Myocyte (in vitro differentiated cells): ENCODE results near the gene ZNF552. TPM values are rescaled to one million over a fixed set of nuclear protein-coding genes. Genes with fewer than 3 reads are reported as not detected.
"Not testable (repeated sequence)": the region's sequence is repeated elsewhere in the genome, so short reads cannot be mapped to it uniquely, and the experiment has no call there.

Experiments used
- DNase-seq: peaks from one replicate; pipeline ENCODE4 v3.0.0-alpha.2; 2012; ENCODE audit warnings: low read depth
- polyA plus RNA-seq: library from polyadenylated mRNA; unstranded; fragments of >200 nt; gene quantifications from one replicate; pipeline ENCODE4 v1.2.1, GENCODE V29; 2012; ENCODE audit warnings: missing spikeins
- total RNA-seq: library from RNA; depleted of rRNA; stranded (reverse); fragments of >200 nt; gene quantifications from 2 replicates; pipeline ENCODE4 v1.2.3, GENCODE V29; 2014

Gene ZNF552
- total RNA-seq, result 2.0 and 2.5 TPM in 2 replicates
- polyA plus RNA-seq, result 2.9 TPM

DNA sequence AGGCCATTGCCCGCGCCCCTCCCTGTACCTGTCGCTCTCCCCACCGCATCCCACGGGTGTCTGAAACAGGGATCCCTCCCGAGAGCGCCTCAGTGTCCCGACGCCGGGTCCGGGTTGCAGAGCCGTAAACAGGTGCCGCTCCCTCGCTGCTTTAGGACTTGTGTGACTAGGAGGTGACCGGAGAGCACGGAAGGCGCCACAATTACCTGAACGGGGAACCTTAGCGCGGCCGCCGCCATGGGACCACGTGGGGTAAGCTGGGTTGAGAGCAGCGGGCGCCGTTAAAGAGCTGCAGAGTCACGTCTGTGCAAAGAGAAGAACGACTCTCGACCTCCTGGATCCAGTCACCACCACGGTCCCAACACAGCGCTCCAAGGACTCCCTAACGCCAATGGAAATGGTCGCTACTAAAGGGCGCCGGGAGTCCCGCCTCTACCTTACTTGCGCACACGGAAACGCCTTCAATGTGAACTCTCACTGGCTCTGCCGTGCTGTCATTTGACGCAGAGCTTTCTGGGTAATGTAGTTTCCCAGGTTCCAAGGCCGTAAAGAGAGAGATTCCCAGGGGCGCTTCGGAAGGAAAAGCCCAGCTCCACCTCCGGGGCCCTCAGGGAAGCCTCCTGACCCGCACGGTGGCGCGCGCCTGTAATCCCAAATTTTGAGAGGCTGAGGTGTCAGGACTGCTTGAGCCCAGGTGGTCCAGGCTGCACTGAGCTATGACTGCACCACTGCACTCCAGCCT is at the start of gene ZNF552:
Gene ZNF552, minus strand, starts transcription at position 409 of the 742 bp plus-strand sequence. Its CDS starts 170 bp downstream, at position 239.
- peak; percentile 90 for DNase-seq

DNA sequence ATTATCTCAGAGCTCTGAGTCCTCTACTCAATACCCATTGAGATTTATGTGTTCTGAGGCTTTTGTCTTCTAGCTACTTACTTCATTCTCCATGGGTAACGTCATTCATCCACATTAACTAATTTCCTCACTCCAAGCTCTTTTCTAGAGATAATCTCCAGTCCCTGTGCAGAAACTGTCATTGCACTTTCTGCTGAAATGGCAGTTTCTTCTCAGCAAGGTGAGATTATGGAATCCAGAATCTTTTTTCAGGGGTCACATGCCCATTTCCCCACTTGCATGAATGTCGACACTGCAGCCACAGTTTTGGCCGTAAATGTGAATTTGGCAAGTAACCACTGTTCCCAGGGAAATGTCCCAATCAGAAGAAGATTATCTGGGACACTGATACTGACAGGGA is 47.6 kb upstream of the ZNF552 start:
- not testable (repeated sequence) for DNase-seq

DNA sequence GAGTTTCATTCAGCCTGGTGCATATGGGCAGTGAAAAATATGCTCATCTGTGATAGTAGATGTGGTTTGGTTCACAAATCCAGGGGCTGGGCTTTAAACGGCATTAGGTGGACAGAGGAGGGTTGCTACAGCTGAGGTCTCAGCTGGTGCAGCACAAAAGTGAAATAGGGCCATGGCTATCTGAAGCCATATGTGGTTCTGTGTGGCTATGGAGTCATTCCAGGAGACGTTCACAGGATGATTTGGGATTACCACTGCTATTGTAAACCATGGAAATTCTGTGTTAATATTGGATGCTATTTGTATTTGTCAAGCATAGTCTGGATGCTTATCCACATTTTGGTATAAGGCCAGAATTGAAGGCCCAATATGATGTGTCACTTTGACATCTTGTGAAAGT is 39.4 kb upstream of the ZNF552 start:
- DNase-seq, result peak; percentile 53

DNA sequence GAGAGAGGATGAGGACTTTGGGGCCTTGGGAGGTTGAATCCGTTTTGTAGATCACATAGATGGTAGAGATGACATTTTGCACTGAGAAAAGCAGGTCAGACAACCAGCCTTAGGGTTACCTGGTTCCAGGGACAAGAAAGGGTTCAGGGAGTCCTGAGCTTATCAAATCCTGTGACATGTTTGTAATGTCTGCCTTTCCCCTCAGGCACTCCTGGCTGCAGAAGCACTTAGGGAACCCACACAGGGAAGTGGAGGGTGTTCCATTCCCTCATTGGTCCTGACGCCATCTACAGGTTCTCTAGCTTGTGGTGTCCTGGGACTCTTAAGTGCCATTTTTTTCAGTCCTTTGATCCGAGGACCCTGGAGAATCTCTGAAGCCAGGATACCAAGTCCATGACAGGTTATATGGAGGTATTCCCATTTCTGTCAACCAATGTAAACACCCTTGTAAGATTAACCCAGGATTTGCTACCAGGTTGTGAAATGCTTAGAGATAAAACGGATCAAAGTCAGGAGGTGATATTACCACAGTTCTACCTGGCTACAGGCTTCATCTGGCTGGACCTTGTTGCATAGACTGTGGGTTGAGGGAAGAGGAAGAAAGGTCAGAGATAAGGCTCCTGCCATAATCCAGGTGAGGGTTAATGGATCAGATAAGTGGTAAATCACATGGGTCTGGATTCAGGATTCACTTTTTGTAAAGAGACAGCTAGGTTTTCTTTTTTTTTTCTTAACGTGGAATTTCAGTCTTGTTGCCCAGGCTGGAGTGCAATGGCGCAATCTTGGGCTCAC is 37.3 kb upstream of the ZNF552 start:
- DNase-seq, result not testable (repeated sequence)

DNA sequence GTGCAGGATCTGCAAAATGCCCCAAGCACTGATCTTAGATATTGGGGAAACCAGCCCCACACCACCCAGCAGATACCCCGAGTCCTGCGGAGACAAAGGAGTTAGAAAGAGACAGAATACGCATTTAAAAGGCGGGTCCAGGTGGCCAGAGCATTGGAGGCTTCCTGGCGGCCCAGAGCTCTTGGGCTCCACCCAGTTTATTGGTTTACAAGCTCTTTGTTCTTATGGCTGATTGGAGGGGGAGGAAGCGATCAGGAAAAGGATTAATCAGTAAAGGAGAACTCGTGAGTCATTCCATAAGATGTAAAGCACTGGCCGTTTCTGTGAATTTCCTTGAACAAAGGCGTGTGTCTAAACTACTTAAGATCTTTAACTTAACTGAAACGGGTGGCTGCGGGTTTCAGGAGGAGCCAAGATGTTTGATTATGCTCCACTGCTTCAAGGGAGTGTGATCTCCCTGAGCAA is 35.9 kb upstream of the ZNF552 start:
- peak; percentile 14 for DNase-seq

DNA sequence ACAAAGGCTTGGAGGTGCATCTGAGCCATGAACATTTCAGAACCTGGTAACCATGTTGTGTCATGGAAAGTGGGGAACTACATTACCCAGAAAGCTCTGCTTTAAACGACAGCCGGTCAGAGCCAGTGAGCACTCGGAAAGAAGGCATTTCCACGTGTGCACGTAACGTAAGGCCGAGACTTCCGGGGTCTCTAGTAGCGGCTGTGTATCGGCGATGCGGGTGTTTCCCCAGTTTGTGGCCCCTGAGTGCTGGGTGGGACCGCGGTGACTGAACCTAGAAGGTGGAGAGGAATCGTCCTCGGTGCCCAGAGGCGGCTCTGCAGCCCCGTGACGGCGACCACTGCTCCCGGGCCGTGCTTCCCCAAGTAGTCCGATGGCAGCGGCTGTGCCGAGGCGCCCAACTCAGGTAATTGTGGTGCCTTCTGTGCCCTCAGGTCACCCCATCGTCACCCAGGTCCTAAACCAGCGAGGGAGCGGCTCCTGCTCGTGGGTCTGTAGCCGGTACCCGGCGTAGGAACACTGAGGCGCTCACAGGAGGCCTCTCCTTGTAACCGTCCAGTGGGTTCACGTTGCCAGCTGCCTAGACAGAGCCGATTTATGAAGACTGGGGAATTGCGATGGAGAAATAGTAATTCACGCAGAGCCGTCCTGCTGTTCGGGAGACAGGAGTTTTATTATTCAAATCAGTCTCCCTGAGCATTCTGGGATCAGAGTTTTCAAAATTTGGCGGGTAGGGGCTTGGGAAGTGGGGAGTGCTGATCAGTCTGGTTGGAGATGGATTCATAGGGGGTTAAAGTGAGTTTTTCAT is 35.2 kb upstream of the ZNF552 start, which contains the start of gene ZNF587:
Gene ZNF587, plus strand, starts transcription at position 194 of the 808 bp plus-strand sequence. Its CDS starts 180 bp downstream, at position 374.
- peak; percentile 86 for DNase-seq

DNA sequence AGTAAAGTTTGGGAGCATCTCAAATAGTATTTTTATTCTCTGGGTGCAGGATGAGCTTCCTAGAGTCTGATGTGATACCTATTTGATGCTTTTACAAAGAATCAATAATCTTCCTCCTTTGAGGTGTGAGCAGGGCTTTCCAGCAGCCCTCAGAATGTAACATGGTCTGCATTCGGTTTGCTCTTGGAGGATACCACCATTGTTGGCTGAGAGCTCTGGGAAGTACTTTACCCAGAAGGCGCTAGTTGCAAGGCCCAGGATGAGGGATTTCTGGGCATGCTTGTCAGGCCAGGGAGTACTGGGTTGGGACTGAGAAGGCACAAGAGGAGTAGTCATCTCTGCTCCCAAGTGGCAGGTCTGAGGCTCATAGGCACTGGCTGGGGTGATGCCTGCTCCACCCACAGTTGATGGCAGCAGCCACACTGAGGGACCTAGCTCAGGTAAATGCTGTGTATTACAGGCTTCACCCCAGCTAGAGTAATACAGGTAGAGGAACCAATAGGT is 34.5 kb upstream of the ZNF552 start:
- DNase-seq, result not testable (repeated sequence)

DNA sequence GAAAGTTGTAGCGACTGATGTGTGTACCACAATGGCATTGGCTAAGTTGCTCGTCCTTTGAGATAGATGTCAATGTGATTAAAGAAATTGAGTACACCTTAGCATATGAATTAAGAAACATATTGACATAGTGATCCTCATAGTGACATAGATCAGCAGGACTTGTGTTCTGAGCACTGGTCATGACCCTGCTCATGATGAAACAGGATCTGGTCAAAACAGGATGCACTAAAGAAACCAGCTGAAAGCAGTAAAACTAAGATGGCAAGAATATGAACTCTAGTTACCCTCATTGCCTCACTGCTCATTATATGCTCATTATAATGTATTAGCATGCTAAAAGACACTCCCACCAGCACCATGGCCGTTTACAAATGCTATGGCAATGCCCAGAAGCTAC is 32.5 kb upstream of the ZNF552 start:
- not testable (repeated sequence) for DNase-seq

DNA sequence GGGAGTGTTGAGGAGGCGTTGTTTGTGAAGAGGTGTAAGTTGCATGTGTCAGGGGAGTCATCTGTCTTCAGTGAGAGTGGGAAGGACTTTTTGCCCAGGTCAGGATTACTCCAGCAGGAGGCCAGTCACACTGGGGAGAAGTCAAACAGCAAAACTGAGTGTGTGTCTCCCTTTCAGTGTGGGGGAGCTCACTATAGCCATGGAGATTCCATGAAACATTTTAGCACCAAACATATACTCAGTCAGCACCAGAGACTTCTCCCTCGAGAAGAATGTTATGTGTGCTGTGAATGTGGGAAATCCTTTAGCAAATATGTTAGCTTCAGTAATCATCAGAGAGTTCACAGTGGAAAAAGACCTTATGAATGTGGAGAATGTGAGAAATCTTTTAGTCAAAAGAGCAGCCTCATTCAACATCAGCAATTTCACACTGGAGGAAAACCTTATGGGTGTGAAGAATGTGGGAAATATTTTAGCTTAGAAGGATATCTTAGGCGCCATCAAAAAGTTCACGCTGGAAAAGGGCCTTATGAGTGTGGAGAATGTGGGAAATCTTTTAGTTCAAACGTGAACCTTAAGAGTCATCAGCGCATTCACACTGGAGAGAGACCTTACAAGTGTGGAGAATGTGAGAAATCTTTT is 26.5 kb upstream of the ZNF552 start:
- DNase-seq, result no peak

DNA sequence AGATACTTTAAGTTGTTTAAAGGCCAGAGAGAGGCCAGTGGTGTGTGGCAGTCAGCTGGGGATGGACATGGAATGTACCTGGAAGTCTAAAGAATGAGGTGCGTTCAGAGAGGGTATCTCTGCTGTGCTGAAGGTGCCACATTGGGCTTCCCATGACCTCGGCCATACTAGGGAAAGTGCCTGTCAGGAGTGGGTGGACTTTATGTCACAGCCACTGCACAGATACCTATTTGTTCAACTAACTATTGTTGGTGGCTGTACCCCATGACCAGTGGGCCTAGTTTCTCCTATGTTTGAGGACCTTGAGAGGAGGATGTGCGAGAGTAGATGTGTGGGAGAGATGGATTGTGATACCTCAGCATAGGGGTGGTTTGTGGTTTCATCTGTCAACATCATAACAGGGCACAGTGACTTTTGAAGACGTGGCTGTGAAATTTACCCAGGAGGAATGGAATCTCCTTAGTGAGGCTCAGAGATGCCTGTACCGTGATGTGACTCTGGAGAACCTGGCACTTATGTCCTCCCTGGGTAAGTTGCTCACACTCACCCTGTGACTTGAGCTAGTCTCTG is 24.0 kb upstream of the ZNF552 start:
- DNase-seq, result not testable (repeated sequence)

DNA sequence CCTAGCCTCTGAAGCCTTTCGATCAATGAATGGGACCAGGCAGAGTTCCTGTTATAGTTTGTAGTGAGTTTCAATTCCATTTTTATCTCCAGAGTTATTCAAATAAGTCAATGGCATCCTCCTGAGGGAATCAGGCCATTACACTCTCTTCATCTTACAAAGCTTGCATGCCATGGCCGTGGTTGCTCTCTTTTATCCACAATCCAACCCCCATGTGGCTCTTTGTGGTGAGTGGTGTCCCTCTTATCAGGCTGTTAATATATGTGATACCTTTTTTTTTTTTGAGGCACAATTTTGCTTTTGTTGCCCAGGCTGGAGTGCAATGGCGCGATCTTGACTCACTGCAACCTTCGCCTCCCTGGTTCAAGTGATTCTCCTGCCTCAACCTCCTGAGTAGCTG is 22.3 kb upstream of the ZNF552 start:
- peak; percentile 63 for DNase-seq

DNA sequence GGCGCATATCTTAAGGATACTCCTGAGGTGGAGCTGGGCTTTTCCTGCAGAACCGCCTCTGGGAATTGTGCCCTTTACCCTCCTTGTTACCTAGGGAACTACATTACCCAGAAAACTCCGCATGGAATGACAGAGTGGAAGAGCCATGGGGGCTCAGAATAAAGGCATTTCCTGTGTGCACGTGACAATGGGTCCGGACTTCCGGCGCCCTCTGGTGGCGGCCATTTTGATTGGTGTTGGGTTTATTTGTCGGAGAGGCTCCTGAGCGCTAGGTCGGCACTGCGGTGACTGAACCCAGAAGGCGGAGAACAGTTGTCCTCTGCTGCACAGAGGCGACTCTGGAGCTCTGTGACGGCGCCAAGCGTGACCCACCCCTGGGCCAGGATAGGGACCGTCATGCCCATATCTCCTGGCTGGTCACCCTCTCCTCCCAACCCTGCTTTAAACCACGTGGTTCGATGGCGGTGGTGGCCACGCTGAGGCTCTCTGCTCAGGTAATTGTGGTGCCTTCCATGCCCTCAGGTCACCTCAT is 15.4 kb upstream of the ZNF552 start, which contains the start of gene ZNF587B:
Gene ZNF587B, plus strand, starts transcription at position 229 of the 532 bp plus-strand sequence. Its CDS starts 230 bp downstream, at position 459.
- no peak for DNase-seq

DNA sequence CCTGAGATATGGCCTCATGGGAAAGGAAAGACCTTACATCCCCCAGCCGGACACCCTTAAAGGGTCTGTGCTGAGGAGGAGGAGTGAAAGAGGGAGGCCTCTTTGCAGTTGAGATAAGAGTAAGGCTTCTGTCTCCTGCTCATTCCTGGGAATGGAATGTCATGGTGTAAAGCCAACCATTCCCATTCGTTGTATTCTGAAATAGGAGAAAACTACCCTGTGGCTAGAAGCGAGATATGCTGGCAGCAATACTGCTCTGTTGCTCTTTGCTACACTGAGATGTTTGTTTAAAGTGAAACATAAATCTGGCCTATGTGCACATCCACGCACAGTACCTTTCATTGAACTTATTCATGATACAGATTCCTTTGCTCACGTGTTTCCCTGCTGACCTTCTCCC is 14.6 kb upstream of the ZNF552 start:
- DNase-seq, result no peak

DNA sequence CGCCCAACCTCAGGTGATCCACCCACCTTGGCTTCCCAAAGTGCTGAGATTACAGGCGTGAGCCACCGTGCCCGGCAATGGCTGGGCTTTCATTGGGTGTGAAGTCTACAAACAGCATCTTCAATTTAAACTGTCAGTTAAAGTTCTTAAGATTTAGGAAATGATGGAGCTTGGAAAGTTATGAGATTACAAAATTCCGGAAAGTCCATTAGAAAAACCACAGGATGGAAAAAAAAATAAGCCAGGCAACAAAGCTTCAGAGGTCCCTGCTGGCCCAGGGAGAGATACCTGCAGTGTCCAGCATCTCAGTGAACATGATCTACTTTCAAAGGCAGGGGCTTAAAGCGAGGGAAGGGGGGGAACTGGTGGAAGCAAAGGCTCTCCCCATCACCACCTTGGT is 10.8 kb upstream of the ZNF552 start:
- DNase-seq, result no peak

DNA sequence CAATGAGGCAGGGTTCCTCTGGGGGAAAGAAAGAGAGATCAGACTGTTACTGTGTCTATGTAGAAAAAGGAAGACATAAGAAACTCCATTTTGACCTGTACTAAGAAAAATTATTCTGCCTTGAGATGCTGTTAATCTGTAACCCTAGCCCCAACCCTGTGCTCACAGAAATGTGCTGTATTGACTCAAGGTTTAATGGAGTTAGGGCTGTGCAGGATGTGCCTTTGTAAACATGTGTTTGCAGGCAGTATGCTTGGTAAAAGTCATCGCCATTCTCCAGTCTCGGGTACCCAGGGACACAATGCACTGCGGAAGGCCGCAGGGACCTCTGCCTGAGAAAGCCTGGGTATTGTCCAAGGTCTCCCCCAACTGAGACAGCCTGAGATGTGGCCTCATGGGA is 8.9 kb upstream of the ZNF552 start:
- DNase-seq, result not testable (repeated sequence)

DNA sequence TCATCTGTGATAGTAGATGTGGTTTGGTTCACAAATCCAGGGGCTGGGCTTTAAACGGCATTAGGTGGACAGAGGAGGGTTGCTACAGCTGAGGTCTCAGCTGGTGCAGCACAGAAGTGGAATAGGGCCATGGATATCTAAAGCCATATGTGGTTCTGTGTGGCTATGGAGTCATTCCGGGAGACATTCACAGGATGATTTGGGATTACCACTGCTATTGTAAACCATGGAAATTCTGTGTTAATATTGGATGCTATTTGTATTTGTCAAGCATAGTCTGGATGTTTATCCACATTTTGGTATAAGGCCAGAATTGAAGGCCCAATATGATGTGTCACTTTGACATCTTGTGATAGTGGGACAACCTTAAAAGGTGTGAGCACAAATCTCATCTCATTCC is 8.4 kb upstream of the ZNF552 start:
- peak; percentile 74 for DNase-seq

DNA sequence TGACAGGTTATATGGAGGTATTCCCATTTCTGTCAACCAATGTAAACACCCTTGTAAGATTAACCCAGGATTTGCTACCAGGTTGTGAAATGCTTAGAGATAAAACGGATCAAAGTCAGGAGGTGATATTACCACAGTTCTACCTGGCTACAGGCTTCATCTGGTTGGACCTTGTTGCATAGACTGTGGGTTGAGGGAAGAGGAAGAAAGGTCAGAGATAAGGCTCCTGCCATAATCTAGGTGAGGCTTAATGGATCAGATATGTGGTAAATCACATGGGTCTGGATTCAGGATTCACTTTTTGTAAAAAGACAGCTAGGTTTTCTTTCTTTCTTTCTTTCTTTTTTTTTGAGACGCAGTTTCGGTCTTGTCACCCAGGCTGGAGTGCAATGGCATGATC is 6.8 kb upstream of the ZNF552 start:
- not testable (repeated sequence) for DNase-seq

DNA sequence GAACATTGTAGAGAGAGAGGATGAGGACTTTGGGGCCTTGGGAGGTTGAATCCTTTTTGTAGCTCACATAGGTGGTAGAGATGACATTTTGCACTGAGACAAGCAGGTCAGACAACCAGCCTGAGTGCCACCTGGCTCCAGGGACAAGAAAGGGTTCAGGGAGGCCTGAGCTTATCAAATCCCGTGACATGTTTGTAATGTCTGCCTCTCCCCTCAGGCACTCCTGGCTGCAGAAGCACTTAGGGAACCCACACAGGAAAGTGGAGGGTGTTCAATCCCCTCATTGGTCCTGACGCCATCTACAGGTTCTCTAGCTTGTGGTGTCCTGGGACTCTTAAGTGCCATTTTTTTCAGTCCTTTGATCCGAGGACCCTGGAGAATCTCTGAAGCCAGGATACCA is 6.4 kb upstream of the ZNF552 start:
- DNase-seq, result not testable (repeated sequence)

DNA sequence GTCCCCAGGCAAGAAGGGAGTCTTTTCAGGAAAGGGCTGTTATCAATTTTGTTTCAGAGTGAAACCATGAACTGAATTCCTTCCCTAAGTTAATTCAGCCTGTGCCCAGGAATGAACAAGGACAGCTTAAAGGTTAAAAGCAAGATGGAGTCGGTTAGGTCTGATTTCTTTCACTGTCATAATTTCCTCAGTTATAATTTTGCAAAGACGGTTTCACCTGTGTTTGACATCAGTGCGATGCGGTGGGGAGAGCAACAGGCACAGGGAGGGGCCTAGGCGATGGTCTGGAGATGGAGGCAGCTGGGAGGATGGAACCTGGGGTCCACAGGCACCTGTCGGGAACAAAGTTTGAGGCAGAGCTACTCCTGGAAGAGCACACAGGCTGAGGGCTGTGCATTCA is 5.9 kb upstream of the ZNF552 start:
- no peak for DNase-seq
